ENCODE measurements around the gene TRDMT1.

Gene TRDMT1

DNA sequence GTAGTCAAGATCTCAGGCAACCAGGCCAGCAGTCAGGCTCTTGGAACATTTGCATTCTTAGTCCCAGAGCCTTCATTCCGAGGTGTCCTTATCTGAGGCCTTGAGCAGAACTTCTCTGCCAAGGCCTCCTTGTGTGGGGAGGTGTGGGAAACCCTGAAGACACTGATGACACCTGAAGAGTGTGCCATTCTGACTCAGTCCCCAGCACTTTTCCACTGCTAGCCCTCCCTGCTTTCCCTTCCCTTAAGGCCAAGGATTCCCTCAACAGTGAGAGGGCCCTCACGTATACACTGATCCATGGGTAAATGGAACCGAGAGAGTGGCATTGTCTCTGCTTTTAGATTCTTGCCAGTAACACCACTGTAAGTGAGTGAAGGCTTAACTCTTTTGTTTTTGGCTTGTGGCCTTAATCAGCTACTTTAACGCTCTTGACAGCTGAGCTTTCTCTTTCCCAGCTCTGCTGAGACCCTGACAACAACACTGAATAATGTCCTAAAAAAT, 30.3 kb downstream of the TRDMT1 start:
- no peak for DNase-seq

DNA sequence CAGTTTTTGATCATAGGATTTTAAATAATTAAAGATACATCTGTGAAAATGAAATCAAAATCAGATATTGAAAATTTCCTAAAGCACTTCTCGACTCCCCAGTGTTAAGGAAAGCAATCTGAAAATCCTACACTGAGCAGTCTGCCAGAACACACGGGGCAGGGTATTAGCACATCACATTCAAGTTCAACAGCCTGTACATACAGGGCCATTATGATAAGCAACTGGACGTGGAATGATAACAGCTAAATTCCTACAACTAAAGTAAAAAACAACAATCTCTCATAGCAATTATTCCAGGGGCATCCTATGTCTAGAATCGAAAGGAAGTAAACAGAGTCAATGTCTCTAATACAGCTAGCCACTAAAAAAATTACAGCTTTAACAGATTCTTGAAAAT, 31.7 kb downstream of the TRDMT1 start:
- DNase-seq = no peak

DNA sequence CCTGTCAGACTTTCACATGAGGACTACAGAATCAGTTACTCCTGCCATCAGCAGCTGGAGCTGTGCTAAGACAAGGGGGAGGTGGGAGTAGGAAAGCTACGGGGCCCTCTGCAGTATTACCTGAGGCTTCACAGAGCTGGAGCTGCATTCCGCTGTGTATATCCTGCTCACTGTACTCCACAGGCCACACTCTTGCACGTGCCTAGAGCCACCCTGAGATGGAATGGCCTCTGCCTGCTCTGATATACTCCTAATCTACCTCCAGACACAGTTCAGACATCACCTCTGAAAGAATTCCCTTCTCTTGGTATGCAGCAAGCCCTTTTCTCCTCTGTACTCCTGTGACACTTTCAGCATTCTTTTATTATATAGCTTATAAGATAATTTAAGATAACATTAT, 34.8 kb downstream of the TRDMT1 start:
- no peak for DNase-seq

GRCh38 chr10:17162828-17163227, 38.6 kb downstream of the TRDMT1 start:
- DNase-seq = no peak

DNA sequence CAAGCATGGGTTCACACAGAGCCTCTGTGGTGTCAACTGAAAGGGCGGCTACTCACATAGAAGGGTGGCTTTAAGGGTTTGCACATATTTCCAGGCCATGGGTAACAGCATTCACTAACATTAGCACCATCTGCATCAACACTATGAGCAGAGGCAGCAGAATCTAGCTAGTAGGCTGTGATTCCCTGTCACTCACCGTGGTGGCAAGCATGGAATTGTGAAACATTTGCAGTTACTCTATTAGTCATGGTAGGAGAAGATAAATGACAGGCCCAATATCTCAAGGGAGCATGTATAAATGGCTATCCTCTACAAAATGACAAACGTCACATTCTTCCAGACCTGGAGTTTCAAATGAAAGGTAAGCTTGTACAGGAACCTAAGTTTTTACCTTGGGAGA, 39.7 kb downstream of the TRDMT1 start:
- no peak for DNase-seq

DNA sequence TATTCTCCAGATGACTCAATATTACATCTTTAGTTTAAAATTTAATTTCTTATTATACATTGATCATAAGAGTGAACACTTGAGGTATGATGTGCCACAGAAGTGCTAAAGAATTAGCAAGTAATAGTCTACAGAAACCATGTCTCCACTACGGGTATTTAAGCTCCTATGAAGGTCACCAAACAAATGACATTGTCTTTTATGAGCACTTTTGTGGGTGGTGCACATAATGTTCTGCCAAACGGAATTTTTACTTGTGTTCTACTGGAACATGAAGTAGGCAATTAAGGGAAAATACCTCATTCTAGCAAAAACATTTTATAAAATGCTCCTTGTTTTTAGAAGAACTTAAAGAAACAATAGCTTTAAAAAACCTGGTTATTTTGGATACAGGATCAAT, 44.4 kb downstream of the TRDMT1 start:
- DNase-seq = no peak

GRCh38 chr10:17155826-17156225, 45.6 kb downstream of the TRDMT1 start:
- no peak for DNase-seq

DNA sequence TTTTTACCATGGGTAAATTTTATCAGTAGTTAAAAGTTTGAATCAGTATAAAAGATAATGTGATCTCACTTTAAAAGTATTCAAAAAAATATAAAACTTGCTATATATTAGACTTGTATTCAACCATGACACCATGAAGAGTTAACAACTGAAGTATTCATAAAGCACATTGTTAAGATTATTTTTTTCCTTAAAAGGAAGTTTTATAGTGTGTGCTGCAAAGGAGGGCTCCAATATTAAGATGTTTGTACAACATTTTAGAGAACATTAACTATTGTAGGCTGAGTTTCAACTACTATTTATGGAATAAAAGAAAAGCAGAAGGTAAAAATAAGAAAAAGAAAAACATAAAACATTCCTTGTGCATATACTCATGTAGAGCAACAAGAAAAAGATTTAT, 47.4 kb downstream of the TRDMT1 start:
- no peak for DNase-seq

- DNase-seq = no peak
Measured at GRCh38 chr10:17153321-17153720, 48.2 kb downstream of the TRDMT1 start.

- DNase-seq = no peak
Measured at GRCh38 chr10:17151716-17152115, 49.8 kb downstream of the TRDMT1 start.

DNA sequence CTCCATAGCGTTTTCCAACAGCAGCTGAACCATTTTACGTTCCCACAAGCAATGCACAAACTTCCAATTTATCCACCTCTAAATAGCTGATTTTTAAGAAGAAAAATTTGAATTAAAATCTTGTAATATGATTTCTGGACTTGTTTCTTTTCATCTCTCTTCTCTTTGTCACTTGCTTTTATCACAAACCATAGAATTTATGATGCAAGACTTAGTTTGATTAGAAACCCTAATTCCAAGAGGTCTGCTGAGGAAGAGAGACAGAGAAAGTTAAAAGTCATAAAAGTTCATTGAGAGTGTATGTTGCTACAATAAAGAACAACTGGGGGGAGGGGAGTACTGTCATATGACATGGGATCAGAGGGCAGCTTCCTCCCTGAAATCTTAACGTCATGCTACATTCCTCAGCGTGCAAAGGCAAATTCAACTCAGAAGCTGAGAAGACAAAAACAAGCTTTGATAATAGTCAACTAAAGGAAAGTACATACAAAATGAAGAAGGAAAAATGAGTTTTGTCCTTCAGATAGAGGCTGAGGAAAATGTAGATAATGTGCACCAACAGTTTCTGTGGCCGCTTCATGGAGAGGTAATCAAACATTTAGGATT, 53.5 kb downstream of the TRDMT1 start:
- no peak for DNase-seq

GRCh38 chr10:17146892-17147291, 54.6 kb downstream of the TRDMT1 start:
- no peak for DNase-seq

DNA sequence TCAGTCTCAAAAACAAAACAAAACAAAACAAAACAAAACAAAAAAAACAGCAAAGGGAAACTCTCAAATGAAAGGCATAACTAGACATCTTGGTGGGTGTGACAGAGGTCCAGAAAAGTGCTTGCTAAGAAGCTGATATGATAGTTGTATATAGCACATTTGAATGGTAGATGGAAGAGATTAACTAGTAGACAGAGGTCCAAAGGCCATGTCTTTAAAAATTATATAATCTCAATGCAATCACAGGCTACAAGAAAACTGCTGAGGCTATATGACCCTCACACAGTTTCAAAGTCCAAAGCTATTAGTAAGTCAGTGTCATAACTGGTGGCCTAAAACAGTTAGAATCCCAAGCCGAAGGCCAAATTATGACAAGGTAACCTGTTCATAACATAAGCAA, 56.2 kb downstream of the TRDMT1 start:
- DNase-seq = no peak

GRCh38 chr10:17144757-17145156, 56.7 kb downstream of the TRDMT1 start:
- DNase-seq = no peak

- no peak for DNase-seq
Measured at GRCh38 chr10:17144032-17144431, 57.4 kb downstream of the TRDMT1 start.

- no peak for DNase-seq
Measured at GRCh38 chr10:17143055-17143690, 58.3 kb downstream of the TRDMT1 start.

- DNase-seq = no peak
Measured at GRCh38 chr10:17141504-17142229, 59.8 kb downstream of the TRDMT1 start.

DNA sequence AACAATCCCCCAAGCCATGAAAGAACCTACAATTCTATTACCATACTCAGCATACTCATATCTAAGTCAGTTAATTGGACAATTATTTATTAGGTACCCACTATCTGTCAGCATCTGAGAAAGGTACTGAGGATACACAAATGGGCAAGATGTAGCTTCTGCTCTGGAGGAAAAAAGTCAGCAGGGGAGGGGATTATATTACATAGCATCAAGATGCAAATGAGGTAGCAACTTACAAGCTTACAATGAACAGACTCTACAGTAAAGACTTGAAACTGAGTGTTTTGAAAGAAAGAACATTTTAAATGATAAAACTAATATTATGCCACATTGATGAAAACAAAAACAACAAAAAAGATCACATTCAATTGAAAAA, 61.1 kb downstream of the TRDMT1 start:
- DNase-seq = no peak

GRCh38 chr10:17138460-17139042, 62.9 kb downstream of the TRDMT1 start:
- no peak for DNase-seq

- DNase-seq = no peak
Measured at GRCh38 chr10:17134737-17135260, 66.7 kb downstream of the TRDMT1 start.

- DNase-seq = no peak
Measured at GRCh38 chr10:17134282-17134681, 67.2 kb downstream of the TRDMT1 start.

GRCh38 chr10:17129741-17130140, 71.7 kb downstream of the TRDMT1 start, which contains the start of gene CUBN:
CUBN (minus strand) TSS chr10:17129811; CDS start chr10:17129765, 46 bp downstream.
- DNase-seq = no peak

GRCh38 chr10:17128261-17128660, 73.2 kb downstream of the TRDMT1 start:
- no peak for DNase-seq

DNA sequence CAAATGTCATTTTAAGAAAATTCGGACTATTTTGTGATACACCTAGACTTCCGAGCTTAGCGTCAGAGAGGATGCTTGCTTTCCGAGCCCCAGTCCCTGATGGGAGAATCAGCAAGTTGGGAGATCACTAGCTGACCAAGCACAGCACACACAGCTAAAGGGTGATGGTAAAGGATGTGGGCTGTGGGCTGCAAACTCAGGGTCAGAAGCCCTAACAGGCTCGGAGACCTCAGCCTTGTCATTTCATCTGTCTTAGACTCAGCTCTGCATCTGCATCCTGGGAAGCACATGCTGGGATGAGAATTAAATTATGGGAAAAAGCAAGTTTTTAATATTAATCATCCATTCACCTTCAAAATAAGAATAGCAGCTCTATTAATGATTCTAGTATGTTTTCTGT, 75.1 kb downstream of the TRDMT1 start:
- no peak for DNase-seq

Measured in NCI-H748 treated with DMSO at 0.1 percent for 48 hours (cell line).